KMS-11 (cell line): ENCODE measurements around the gene SORCS2.

ENCODE experiments used
- H2AFZ ChIP-seq: fragments of 200-600 bp; sonication (generic); 2 replicates; pipeline ENCODE4 v1.6.1; 2016; ENCODE audit warnings: antibody characterized with exemption, mixed run types, low read depth
- H3K27ac ChIP-seq: fragments of 200-600 bp; sonication (generic); 2 replicates; pipeline ENCODE4 v1.6.1; 2016; ENCODE audit warnings: mild to moderate bottlenecking, mixed run types
- H3K27me3 ChIP-seq: fragments of 200-600 bp; sonication (generic); 2 replicates; pipeline ENCODE4 v1.6.1; 2017; ENCODE audit warnings: mild to moderate bottlenecking, low read depth, mixed run types, moderate library complexity; ENCODE audit not compliant: insufficient read depth
- H3K36me3 ChIP-seq: fragments of 200-600 bp; sonication (generic); 2 replicates; pipeline ENCODE4 v1.6.1; 2017; ENCODE audit warnings: mild to moderate bottlenecking, mixed run types; ENCODE audit not compliant: insufficient read depth
- H3K4me1 ChIP-seq: fragments of 200-600 bp; sonication (generic); 2 replicates; pipeline ENCODE4 v1.6.1; 2016; ENCODE audit warnings: mild to moderate bottlenecking, low read depth, mixed run types; ENCODE audit not compliant: poor library complexity, severe bottlenecking
- H3K4me2 ChIP-seq: fragments of 200-600 bp; sonication (generic); 2 replicates; pipeline ENCODE4 v1.7.0; 2016; ENCODE audit warnings: mild to moderate bottlenecking, mixed run types
- H3K4me3 ChIP-seq: fragments of 200-600 bp; sonication (generic); IDR thresholded peaks from 2 replicates; pipeline ENCODE4 v1.6.1; 2017; ENCODE audit warnings: low read depth, low read length, mixed read lengths; ENCODE audit not compliant: insufficient read depth
- H3K79me2 ChIP-seq: fragments of 200-600 bp; sonication (generic); 2 replicates; pipeline ENCODE4 v1.6.1; 2016; ENCODE audit warnings: low read depth, mixed run types; ENCODE audit not compliant: insufficient read depth
- H3K9ac ChIP-seq: fragments of 200-600 bp; sonication (generic); 2 replicates; pipeline ENCODE4 v1.6.1; 2016; ENCODE audit warnings: mild to moderate bottlenecking, mixed run types
- H4K20me1 ChIP-seq: fragments of 200-600 bp; sonication (generic); 2 replicates; pipeline ENCODE4 v1.6.1; 2016; ENCODE audit warnings: mild to moderate bottlenecking, mixed run types; ENCODE audit not compliant: insufficient read depth
- CTCF ChIP-seq: fragments of 200-600 bp; sonication (generic); conservative IDR thresholded peaks from 2 replicates; pipeline ENCODE4 v1.6.1; 2017; ENCODE audit warnings: low read depth, mild to moderate bottlenecking, antibody characterized with exemption, low read length, moderate library complexity, mixed read lengths

The SORCS2 gene

GRCh38 chr4:7616193-7616592 lies 423.9 kb downstream of the SORCS2 start:
- Histone ChIP-seq H4K20me1 (no peaks in the 10 kb centered on the region), H3K4me3 (no peak overlapping the region), H3K27me3 (no peaks in the 10 kb centered on the region), H3K9ac (no peak overlapping the region), H2AFZ (no peak overlapping the region), H3K4me1 (no peaks in the 10 kb centered on the region), H3K4me2 (no peak overlapping the region), H3K79me2 (no peaks in the 10 kb centered on the region), H3K27ac (no peak overlapping the region), H3K36me3 (no peaks in the 10 kb centered on the region)
- no peak for TF ChIP-seq CTCF

- Histone ChIP-seq H2AFZ (no peak overlapping the region), H3K27me3 (no peaks in the 10 kb centered on the region), H4K20me1 (no peaks in the 10 kb centered on the region), H3K4me2 (no peak overlapping the region), H3K4me1 (no peaks in the 10 kb centered on the region), H3K9ac (no peak overlapping the region), H3K4me3 (no peak overlapping the region), H3K27ac (no peak overlapping the region), H3K36me3 (no peaks in the 10 kb centered on the region), H3K79me2 (no peaks in the 10 kb centered on the region)
- TF ChIP-seq CTCF = no peak
Observed at GRCh38 chr4:7618361-7618760, 426.0 kb downstream of the SORCS2 start.

GRCh38 chr4:7620086-7620813 lies 427.9 kb downstream of the SORCS2 start:
- Histone ChIP-seq H2AFZ (no peak overlapping the region), H3K27ac (no peak overlapping the region), H3K27me3 (no peaks in the 10 kb centered on the region), H3K4me2 (no peak overlapping the region), H3K79me2 (no peaks in the 10 kb centered on the region), H3K9ac (no peak overlapping the region), H3K36me3 (no peaks in the 10 kb centered on the region), H3K4me1 (no peaks in the 10 kb centered on the region), H4K20me1 (no peaks in the 10 kb centered on the region), H3K4me3 (no peak overlapping the region)
- no peak for TF ChIP-seq CTCF

- H4K20me1 ChIP-seq = no peaks in the 10 kb centered on the region
- H3K27me3 ChIP-seq = no peaks in the 10 kb centered on the region
- H3K27ac ChIP-seq = no peak overlapping the region
- no peaks in the 10 kb centered on the region for H3K79me2 ChIP-seq
- no peak overlapping the region for H3K4me3 ChIP-seq
- H2AFZ ChIP-seq = no peak overlapping the region
- H3K4me1 ChIP-seq = no peaks in the 10 kb centered on the region
- H3K36me3 ChIP-seq = no peaks in the 10 kb centered on the region
- no peak for TF ChIP-seq CTCF
- no peak overlapping the region for H3K9ac ChIP-seq
- no peak overlapping the region for H3K4me2 ChIP-seq
Observed at GRCh38 chr4:7620814-7621176, 428.5 kb downstream of the SORCS2 start.
